ENCODE measurements around the gene ZAP70.

DNA sequence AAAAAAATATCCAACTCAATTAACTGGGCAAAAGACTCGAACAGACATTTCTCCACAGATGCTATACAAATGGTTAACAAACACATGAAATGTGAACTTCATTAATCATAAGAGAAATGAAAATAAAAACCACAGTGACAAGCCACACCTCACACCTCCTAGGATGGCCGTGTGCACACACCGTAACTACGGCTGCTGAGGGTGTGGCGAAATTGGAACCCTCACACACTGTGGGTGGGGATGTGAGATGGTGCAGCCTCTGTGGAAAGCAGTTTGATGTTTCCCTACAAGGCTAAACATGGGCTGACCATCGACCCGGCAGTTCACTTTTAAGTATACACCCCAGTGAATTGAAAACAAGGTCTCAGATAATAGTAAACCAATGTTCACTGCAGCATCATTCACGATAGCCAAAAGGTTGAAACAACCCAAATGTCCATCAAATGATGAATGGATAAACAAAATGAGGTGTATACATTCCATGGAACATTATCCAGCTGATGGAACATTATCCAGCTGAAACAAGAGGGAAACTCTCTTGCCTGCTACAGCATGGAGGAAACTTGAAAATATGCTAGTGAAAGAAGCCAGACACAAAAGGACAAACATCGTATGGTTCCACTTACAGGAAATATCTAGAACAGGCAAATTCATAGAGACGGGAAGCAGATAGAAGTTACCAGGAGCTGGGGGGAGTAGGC, 32.2 kb downstream of the ZAP70 start:
- no peak for TF ChIP-seq ARNT (IDR thresholded peaks at IDR 0.05)
- TF ChIP-seq FOXA1 (IDR thresholded peaks at IDR 0.05): no peak
- TF ChIP-seq, protein P1, sequence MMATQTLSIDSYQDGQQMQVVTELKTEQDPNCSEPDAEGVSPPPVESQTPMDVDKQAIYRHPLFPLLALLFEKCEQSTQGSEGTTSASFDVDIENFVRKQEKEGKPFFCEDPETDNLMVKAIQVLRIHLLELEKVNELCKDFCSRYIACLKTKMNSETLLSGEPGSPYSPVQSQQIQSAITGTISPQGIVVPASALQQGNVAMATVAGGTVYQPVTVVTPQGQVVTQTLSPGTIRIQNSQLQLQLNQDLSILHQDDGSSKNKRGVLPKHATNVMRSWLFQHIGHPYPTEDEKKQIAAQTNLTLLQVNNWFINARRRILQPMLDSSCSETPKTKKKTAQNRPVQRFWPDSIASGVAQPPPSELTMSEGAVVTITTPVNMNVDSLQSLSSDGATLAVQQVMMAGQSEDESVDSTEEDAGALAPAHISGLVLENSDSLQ (IDR thresholded peaks at IDR 0.05): no peak
- no peak for TF ChIP-seq FOXM1 (IDR thresholded peaks at IDR 0.05; ENCODE audit: borderline replicate concordance)
- TF ChIP-seq BHLHE40 (IDR thresholded peaks at IDR 0.05; ENCODE audit: borderline replicate concordance): no peak
- no peak for TF ChIP-seq TARDBP (IDR thresholded peaks at IDR 0.05)
- TF ChIP-seq SUZ12 (IDR thresholded peaks at IDR 0.05): no peak
- no peak for TF ChIP-seq SP1 (IDR thresholded peaks at IDR 0.05)
- no peak for TF ChIP-seq NFRKB (IDR thresholded peaks at IDR 0.05)
- no peak for TF ChIP-seq ELF4 (IDR thresholded peaks at IDR 0.05)
- no peak for TF ChIP-seq FOXK2 (IDR thresholded peaks at IDR 0.05)

Measured in HEK293T (cell line).